ENCODE measurements around the gene SMG6.
A peak's percentile ranks its signal among the peaks of the same experiment; 100 is the strongest.

The SMG6 gene

DNA sequence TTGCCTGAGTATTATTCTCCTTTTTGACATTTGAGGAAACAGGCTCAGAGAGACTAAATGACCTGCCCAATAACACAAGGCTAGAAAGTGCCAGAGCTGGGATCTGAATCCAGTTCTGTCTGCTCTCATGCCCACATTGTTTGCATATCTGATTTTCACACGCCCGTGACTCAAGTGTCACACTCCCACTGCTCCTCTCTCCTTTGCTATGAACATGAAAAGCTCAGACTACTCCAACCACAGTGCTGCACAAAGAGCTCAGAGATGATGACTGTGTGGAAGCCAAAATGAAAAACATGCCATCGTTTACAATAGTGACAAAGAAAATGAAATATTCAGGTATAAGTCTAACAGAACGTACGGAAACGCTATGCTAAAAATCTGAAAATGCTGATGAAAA lies 107.9 kb downstream of the SMG6 start (continued):
- TF ChIP-seq, protein P1, sequence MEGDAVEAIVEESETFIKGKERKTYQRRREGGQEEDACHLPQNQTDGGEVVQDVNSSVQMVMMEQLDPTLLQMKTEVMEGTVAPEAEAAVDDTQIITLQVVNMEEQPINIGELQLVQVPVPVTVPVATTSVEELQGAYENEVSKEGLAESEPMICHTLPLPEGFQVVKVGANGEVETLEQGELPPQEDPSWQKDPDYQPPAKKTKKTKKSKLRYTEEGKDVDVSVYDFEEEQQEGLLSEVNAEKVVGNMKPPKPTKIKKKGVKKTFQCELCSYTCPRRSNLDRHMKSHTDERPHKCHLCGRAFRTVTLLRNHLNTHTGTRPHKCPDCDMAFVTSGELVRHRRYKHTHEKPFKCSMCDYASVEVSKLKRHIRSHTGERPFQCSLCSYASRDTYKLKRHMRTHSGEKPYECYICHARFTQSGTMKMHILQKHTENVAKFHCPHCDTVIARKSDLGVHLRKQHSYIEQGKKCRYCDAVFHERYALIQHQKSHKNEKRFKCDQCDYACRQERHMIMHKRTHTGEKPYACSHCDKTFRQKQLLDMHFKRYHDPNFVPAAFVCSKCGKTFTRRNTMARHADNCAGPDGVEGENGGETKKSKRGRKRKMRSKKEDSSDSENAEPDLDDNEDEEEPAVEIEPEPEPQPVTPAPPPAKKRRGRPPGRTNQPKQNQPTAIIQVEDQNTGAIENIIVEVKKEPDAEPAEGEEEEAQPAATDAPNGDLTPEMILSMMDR (tag by site-specific recombination; IDR thresholded peaks at IDR 0.05), result no peak
- TF ChIP-seq IKZF3 (tag by site-specific recombination; IDR thresholded peaks at IDR 0.05), result no peak
- no peak for TF ChIP-seq ZNF558 (tag by site-specific recombination; IDR thresholded peaks at IDR 0.05)
- TF ChIP-seq YY1 (tag by site-specific recombination; IDR thresholded peaks at IDR 0.05), result no peak
- TF ChIP-seq ZNF585B (tag by site-specific recombination; IDR thresholded peaks at IDR 0.05), result no peak
- TF ChIP-seq, protein P2, sequence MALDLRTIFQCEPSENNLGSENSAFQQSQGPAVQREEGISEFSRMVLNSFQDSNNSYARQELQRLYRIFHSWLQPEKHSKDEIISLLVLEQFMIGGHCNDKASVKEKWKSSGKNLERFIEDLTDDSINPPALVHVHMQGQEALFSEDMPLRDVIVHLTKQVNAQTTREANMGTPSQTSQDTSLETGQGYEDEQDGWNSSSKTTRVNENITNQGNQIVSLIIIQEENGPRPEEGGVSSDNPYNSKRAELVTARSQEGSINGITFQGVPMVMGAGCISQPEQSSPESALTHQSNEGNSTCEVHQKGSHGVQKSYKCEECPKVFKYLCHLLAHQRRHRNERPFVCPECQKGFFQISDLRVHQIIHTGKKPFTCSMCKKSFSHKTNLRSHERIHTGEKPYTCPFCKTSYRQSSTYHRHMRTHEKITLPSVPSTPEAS (tag by site-specific recombination; IDR thresholded peaks at IDR 0.05), result no peak
- TF ChIP-seq ZNF37A (tag by site-specific recombination; IDR thresholded peaks at IDR 0.05), result no peak
- TF ChIP-seq ZNF571 (tag by site-specific recombination; IDR thresholded peaks at IDR 0.05), result no peak
- peak; percentile 53; the same call in 1 of the 2 replicates for TF ChIP-seq WT1 (tag by site-specific recombination; IDR thresholded peaks at IDR 0.05)

DNA sequence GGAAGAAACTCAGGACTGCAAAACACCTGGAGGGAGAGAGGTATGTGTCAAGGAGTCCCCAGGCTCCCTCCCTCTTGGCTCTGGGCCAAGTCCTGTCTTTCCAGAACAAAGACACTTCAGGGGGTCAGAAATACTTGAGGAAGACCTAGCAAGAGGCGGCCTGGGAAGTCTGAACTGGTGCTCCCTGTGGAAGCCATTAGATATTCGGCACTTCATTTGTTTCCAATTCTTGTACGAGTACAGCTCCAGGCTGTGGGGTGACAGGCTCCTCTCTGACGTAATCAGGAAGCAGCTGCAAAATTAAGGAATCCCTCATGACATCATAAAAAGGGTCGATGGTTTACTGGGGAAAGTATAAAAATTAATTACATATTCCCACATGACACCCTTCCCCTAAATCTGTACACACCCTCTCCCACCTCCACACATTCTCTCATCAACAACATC lies 108.7 kb downstream of the SMG6 start:
- Histone ChIP-seq H3K27ac (ENCODE audit: extremely low read depth, low read depth, low read length) (no peak overlapping the region), H3K9me3 (ENCODE audit: control insufficient read depth, insufficient read depth, low read depth, low read length) (no peaks in the 10 kb centered on the region), H3K4me3 (ENCODE audit: low read depth, low read length) (no peak overlapping the region), H3K36me3 (ENCODE audit: control insufficient read depth in 2 of 2, insufficient read depth in 1 of 2, low read length in 2 of 2) (peaks cover 7 to 23% of the 10 kb centered on the region in 2 experiments; a peak in 2 of 3 replicates), H3K4me1 (ENCODE audit: control insufficient read depth, insufficient read depth, low read length) (peaks cover 18% of the 10 kb centered on the region)
- CTCF ChIA-PET, result interaction anchor here (2.4 kb wide), 1 partner anchor 50 kb away, joined by 6 read pairs; no protein-coding TSS in a partner anchor
- TF ChIP-seq ZNF544 (tag by site-specific recombination; IDR thresholded peaks at IDR 0.05), result peak; percentile 78
- TF ChIP-seq ZIC2 (tag by site-specific recombination; IDR thresholded peaks at IDR 0.05), result 0 out of 2 replicates have a peak, but pooled peaks have one; percentile 13
- TF ChIP-seq ZNF48 (tag by site-specific recombination; IDR thresholded peaks at IDR 0.05), result no peak
- TF ChIP-seq ZBTB21 (tag by site-specific recombination; IDR thresholded peaks at IDR 0.05), result 0 out of 2 replicates have a peak, but pooled peaks have one; percentile 28
- TF ChIP-seq, protein P3, sequence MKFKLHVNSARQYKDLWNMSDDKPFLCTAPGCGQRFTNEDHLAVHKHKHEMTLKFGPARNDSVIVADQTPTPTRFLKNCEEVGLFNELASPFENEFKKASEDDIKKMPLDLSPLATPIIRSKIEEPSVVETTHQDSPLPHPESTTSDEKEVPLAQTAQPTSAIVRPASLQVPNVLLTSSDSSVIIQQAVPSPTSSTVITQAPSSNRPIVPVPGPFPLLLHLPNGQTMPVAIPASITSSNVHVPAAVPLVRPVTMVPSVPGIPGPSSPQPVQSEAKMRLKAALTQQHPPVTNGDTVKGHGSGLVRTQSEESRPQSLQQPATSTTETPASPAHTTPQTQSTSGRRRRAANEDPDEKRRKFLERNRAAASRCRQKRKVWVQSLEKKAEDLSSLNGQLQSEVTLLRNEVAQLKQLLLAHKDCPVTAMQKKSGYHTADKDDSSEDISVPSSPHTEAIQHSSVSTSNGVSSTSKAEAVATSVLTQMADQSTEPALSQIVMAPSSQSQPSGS (tag by site-specific recombination; IDR thresholded peaks at IDR 0.05; ENCODE audit: low read depth), result peak; percentile 67
- TF ChIP-seq GLI2 (tag by site-specific recombination; IDR thresholded peaks at IDR 0.05; ENCODE audit: borderline replicate concordance, low read depth), result 0 out of 2 replicates have a peak, but pooled peaks have one; percentile 2
- no peak for TF ChIP-seq ZNF146 (tag by site-specific recombination; IDR thresholded peaks at IDR 0.05)
- TF ChIP-seq ZFHX2 (tag by site-specific recombination; conservative IDR thresholded peaks at IDR 0.05), result peak; percentile 51
- TF ChIP-seq GLIS1 (tag by site-specific recombination; IDR thresholded peaks at IDR 0.05), result peak; percentile 36
- TF ChIP-seq ZNF629 (tag by site-specific recombination; IDR thresholded peaks at IDR 0.05), result peak; percentile 48; the same call in 1 of the 2 replicates
- TF ChIP-seq SETDB1 (IDR thresholded peaks at IDR 0.05; ENCODE audit: insufficient read length, low read length), result no peak
- TF ChIP-seq ZNF561 (tag by site-specific recombination; IDR thresholded peaks at IDR 0.05; ENCODE audit: borderline replicate concordance), result peak; percentile 67; the same call in 1 of the 2 replicates
- POLR2A ChIA-PET, result no interaction called here
